Measurements from ENCODE around the gene CEP89.
"Not testable (repeated sequence)": the region's sequence is repeated elsewhere in the genome, so short reads cannot be mapped to it uniquely, and the experiment has no call there.

Gene CEP89

GRCh38 chr19:32890841-32891240 lies 80.9 kb downstream of the CEP89 start:
- DNase-seq: no peak

- DNase-seq: no peak
Measured at GRCh38 chr19:32890326-32890725, 81.4 kb downstream of the CEP89 start.

GRCh38 chr19:32889137-32889934 lies 82.4 kb downstream of the CEP89 start:
- DNase-seq: no peak

- no peak for DNase-seq
Measured at GRCh38 chr19:32887572-32888215, 84.1 kb downstream of the CEP89 start.

- no peak for DNase-seq
Measured at GRCh38 chr19:32886241-32886640, 85.5 kb downstream of the CEP89 start.

GRCh38 chr19:32885255-32885654 lies 86.5 kb downstream of the CEP89 start:
- not testable (repeated sequence) for DNase-seq

- DNase-seq: no peak
Measured at GRCh38 chr19:32881766-32882165, 90.0 kb downstream of the CEP89 start.

- DNase-seq: no peak
Measured at GRCh38 chr19:32880622-32881021, 91.1 kb downstream of the CEP89 start.

GRCh38 chr19:32879741-32880140 lies 92.0 kb downstream of the CEP89 start:
- DNase-seq: no peak

GRCh38 chr19:32878988-32879387 lies 92.8 kb downstream of the CEP89 start:
- no peak for DNase-seq

GRCh38 chr19:32877977-32878745 lies 93.6 kb downstream of the CEP89 start:
- peak in 2 of 4 experiments; percentile 2 to 10 for DNase-seq

GRCh38 chr19:32877323-32877912 lies 94.3 kb downstream of the CEP89 start:
- no peak for DNase-seq

GRCh38 chr19:32876919-32877285 lies 94.9 kb downstream of the CEP89 start:
- no peak for DNase-seq

- no peak for DNase-seq
Measured at GRCh38 chr19:32876236-32876918, 95.4 kb downstream of the CEP89 start.

GRCh38 chr19:32875428-32875827 lies 96.3 kb downstream of the CEP89 start:
- DNase-seq: no peak

GRCh38 chr19:32874605-32875004 lies 97.2 kb downstream of the CEP89 start:
- no peak for DNase-seq

GRCh38 chr19:32873247-32873959 lies 98.4 kb downstream of the CEP89 start:
- DNase-seq: no peak

- no peak for DNase-seq
Measured at GRCh38 chr19:32872391-32872790, 99.4 kb downstream of the CEP89 start.

GRCh38 chr19:32870981-32871451 lies 100.7 kb downstream of the CEP89 start:
- no peak for DNase-seq

- no peak for DNase-seq
Measured at GRCh38 chr19:32869966-32870573, 101.7 kb downstream of the CEP89 start.

- DNase-seq: no peak
Measured at GRCh38 chr19:32869369-32869965, 102.3 kb downstream of the CEP89 start, which contains the start of gene SLC7A9. TSS of gene SLC7A9 (minus strand) at chr19:32869767. CDS start at chr19:32868534, 1,233 bp downstream.
